Measurements from ENCODE around the gene COA3.

DNA sequence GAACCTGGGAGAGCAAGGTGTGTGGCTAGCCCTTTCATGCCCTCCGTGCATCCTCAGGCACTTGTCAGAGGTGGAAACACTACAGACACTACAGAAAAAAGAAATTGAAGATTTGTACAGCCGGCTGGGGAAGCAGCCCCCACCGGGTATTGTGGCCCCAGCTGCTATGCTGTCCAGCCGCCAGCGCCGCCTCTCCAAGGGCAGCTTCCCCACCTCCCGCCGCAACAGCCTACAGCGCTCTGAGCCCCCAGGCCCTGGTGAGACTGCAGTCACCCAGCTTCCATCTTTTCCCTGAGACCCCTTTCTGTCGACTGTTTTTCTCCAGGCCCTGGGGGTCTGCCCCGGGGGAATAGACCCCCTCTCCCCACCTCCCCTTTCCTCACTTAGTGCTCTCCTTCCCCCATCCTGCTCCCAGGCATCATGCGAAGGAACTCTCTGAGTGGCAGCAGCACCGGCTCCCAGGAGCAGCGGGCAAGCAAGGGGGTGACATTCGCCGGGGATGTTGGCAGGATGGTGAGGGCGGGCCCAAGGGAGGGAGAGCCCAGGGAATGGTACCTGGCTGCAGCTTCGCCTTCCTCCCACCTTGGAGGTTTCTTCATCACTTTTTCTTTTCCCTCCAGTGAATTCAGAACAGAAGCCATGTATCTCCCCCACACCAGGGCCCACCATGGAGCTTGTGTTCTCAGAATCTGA is 2.3 kb downstream of the COA3 start:
- TF ChIP-seq, protein P1, sequence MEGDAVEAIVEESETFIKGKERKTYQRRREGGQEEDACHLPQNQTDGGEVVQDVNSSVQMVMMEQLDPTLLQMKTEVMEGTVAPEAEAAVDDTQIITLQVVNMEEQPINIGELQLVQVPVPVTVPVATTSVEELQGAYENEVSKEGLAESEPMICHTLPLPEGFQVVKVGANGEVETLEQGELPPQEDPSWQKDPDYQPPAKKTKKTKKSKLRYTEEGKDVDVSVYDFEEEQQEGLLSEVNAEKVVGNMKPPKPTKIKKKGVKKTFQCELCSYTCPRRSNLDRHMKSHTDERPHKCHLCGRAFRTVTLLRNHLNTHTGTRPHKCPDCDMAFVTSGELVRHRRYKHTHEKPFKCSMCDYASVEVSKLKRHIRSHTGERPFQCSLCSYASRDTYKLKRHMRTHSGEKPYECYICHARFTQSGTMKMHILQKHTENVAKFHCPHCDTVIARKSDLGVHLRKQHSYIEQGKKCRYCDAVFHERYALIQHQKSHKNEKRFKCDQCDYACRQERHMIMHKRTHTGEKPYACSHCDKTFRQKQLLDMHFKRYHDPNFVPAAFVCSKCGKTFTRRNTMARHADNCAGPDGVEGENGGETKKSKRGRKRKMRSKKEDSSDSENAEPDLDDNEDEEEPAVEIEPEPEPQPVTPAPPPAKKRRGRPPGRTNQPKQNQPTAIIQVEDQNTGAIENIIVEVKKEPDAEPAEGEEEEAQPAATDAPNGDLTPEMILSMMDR (IDR thresholded peaks at IDR 0.05; ENCODE audit: insufficient read depth, low read depth, low read length), result no peak
- TF ChIP-seq EZH2 (IDR thresholded peaks at IDR 0.05; ENCODE audit: insufficient read depth, low read length), result no peak

Data from astrocyte (in vitro differentiated cells and primary cell).